ENCODE data around the gene MYD88. TPM values are rescaled to one million over a fixed set of nuclear protein-coding genes. Genes with fewer than 3 reads are reported as not detected.

Gene MYD88
- total RNA-seq, 1 donor from 2014 or later, result 45.9 TPM

DNA sequence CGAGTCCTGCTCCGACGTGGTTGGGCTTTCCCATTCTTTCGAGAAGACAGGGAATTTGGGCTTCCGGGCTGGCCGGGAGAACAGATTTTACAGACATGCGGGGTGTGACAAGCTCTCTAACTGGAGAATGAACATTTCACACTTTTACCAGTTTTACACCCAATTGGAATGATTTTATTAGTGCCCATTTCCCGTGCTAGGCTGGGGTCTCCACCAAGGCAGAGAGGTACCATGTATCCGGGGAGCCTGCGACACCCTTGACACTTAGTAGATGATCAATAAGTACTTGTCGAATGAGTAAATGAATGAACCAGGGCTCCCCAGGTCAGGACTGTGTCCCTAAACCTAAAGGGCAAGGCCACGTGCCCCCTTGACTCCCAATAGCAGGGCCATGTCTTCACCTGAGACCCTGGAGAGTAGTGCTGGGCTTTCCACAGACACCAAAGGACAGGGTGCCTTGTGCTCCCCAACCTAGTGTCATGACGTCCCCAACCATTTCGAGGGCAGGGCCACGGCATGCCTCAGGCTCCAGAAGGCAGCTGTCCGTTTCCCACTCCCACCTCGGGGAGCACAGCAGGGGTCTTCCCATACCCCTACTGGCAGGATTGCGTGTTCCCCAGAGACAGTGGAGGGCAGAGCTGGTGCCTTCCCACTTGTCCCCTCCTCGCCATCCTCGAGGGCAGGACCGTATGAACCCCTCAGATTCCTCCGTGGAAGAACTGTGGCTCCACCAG, 679 bp upstream of the MYD88 start:
- Histone ChIP-seq H3K27me3 (no peaks in the 10 kb centered on the region), H3K4me1 (peaks cover 61% of the 10 kb centered on the region), H3K27ac (peak overlapping the region; percentile 92), H3K4me3 (peak overlapping the region; percentile 70 to 85), H3K36me3 (peaks cover 0 to 17% of the 10 kb centered on the region in 2 donors), H3K9me3 (no peaks in the 10 kb centered on the region)
- TF ChIP-seq POLR2AphosphoS5 (IDR thresholded peaks at IDR 0.05; ENCODE audit: insufficient read depth in 1 of 2, low read depth in 1 of 2), result no peak
- TF ChIP-seq POLR2A (IDR thresholded peaks at IDR 0.05), result no peak
- TF ChIP-seq, protein P1, sequence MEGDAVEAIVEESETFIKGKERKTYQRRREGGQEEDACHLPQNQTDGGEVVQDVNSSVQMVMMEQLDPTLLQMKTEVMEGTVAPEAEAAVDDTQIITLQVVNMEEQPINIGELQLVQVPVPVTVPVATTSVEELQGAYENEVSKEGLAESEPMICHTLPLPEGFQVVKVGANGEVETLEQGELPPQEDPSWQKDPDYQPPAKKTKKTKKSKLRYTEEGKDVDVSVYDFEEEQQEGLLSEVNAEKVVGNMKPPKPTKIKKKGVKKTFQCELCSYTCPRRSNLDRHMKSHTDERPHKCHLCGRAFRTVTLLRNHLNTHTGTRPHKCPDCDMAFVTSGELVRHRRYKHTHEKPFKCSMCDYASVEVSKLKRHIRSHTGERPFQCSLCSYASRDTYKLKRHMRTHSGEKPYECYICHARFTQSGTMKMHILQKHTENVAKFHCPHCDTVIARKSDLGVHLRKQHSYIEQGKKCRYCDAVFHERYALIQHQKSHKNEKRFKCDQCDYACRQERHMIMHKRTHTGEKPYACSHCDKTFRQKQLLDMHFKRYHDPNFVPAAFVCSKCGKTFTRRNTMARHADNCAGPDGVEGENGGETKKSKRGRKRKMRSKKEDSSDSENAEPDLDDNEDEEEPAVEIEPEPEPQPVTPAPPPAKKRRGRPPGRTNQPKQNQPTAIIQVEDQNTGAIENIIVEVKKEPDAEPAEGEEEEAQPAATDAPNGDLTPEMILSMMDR (IDR thresholded peaks at IDR 0.05), result no peak
- intact Hi-C loops (cut with DNase I), result loop anchor here (10.0 kb wide), 2 partner anchors 207 to 317 kb away; partner anchors contain the start of genes ACVR2B and XYLB
- DNase-seq (ENCODE audit: extremely low spot score in 2 of 2), result peak; percentile 92 to 96

DNA sequence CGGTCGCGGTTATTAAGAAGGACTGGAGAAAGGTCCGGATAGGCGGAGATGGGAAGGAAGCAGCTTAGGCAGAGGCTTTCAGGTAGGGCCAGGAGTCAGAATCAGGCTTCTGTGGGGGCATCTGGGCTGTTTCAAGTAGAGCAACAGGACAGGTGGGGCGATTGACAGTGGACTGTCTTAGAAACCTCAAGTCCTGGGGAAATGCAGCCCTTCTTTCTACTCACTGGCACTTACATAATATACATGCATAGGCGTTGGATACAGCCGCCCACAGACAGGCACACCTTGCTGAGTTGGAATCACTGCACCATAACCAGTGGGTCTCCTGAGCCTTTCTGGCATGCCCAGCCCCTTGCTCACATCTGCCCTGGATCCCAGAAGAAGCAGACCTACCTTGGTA, 730 bp downstream of the MYD88 start:
- no peaks in the 10 kb centered on the region for H3K9me3 ChIP-seq
- peak overlapping the region; percentile 70 to 85 for H3K4me3 ChIP-seq
- peaks cover 48% of the 10 kb centered on the region for H3K4me1 ChIP-seq
- TF ChIP-seq, protein P1 (IDR thresholded peaks at IDR 0.05), result no peak
- TF ChIP-seq POLR2AphosphoS5 (IDR thresholded peaks at IDR 0.05; ENCODE audit: insufficient read depth in 1 of 2, low read depth in 1 of 2), result no peak
- no peak for TF ChIP-seq POLR2A (IDR thresholded peaks at IDR 0.05)
- DNase-seq (ENCODE audit: extremely low spot score in 2 of 2), result peak in 1 of 2 donors; percentile 88
- intact Hi-C loops (cut with DNase I), result loop anchor here (1.0 to 10.0 kb wide), 3 partner anchors 25 to 316 kb away; partner anchors contain the start of genes ACVR2B and XYLB
- peak overlapping the region; percentile 92 for H3K27ac ChIP-seq
- peaks cover 0 to 10% of the 10 kb centered on the region in 2 donors for H3K36me3 ChIP-seq
- H3K27me3 ChIP-seq, result no peaks in the 10 kb centered on the region

DNA sequence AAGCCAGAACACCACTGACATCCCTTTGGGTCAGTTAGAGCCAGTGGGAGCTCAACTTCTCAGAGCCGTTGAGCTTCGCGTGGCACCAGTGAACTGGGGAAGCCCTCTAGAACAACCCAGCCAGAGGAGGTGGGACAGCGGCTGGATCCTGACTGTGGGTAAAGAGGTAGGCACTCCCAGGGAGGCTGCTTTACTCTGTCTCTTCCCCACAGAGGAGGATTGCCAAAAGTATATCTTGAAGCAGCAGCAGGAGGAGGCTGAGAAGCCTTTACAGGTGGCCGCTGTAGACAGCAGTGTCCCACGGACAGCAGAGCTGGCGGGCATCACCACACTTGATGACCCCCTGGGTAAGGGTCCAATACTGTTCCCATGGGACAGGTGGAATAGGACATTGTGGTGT, 1.2 kb downstream of the MYD88 start:
- peak; percentile 55 to 81 for DNase-seq (ENCODE audit: extremely low spot score in 2 of 2)
- no peaks in the 10 kb centered on the region for H3K27me3 ChIP-seq
- peaks cover 43% of the 10 kb centered on the region for H3K4me1 ChIP-seq
- peak overlapping the region; percentile 92 for H3K27ac ChIP-seq
- H3K4me3 ChIP-seq, result peak overlapping the region; percentile 70 to 85
- TF ChIP-seq, protein P1 (IDR thresholded peaks at IDR 0.05), result no peak
- no peak for TF ChIP-seq POLR2A (IDR thresholded peaks at IDR 0.05)
- H3K36me3 ChIP-seq, result peaks cover 0 to 10% of the 10 kb centered on the region in 2 donors
- intact Hi-C loops (cut with DNase I), result loop anchor here (1.0 to 10.0 kb wide), 3 partner anchors 25 to 315 kb away; partner anchors contain the start of genes ACVR2B and XYLB
- H3K9me3 ChIP-seq, result no peaks in the 10 kb centered on the region

DNA sequence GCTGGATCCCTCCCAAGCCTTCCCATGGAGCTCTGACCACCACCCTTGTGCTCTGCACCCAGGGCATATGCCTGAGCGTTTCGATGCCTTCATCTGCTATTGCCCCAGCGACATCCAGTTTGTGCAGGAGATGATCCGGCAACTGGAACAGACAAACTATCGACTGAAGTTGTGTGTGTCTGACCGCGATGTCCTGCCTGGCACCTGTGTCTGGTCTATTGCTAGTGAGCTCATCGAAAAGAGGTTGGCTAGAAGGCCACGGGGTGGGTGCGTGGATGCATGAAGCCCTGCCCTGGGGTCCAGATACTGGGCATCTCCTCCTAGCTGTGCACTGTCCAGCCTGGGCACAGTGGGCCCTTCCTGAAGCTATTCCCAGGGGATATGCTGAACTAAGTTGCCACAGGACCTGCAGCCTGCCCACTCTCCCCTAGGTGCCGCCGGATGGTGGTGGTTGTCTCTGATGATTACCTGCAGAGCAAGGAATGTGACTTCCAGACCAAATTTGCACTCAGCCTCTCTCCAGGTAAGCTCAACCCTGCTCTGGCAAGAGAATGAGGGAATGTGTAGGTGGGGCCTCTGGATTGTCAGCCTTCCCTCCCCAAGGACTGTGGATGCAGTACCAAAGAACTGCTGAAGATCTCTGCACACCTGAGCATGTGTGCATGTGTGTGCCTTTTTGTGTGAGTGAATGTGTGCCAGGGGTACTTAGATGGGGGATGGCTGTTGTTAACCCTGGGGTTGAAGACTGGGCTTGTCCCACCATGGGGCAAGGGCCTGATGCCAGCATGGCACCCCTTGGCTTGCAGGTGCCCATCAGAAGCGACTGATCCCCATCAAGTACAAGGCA, 2.1 kb downstream of the MYD88 start:
- Histone ChIP-seq H3K4me3 (no peak overlapping the region), H3K27ac (no peak overlapping the region), H3K4me1 (peaks cover 34% of the 10 kb centered on the region), H3K27me3 (no peaks in the 10 kb centered on the region), H3K9me3 (no peaks in the 10 kb centered on the region), H3K36me3 (peaks cover 0 to 10% of the 10 kb centered on the region in 2 donors)
- intact Hi-C loops (cut with DNase I), result no loop called here
- DNase-seq (ENCODE audit: extremely low spot score in 2 of 2), result peak; percentile 64 to 81
- no peak for TF ChIP-seq POLR2A (IDR thresholded peaks at IDR 0.05)

DNA sequence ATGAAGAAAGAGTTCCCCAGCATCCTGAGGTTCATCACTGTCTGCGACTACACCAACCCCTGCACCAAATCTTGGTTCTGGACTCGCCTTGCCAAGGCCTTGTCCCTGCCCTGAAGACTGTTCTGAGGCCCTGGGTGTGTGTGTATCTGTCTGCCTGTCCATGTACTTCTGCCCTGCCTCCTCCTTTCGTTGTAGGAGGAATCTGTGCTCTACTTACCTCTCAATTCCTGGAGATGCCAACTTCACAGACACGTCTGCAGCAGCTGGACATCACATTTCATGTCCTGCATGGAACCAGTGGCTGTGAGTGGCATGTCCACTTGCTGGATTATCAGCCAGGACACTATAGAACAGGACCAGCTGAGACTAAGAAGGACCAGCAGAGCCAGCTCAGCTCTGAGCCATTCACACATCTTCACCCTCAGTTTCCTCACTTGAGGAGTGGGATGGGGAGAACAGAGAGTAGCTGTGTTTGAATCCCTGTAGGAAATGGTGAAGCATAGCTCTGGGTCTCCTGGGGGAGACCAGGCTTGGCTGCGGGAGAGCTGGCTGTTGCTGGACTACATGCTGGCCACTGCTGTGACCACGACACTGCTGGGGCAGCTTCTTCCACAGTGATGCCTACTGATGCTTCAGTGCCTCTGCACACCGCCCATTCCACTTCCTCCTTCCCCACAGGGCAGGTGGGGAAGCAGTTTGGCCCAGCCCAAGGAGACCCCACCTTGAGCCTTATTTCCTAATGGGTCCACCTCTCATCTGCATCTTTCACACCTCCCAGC, 2.9 kb downstream of the MYD88 start:
- Histone ChIP-seq H3K4me3 (no peak overlapping the region), H3K4me1 (peaks cover 27% of the 10 kb centered on the region), H3K27ac (no peak overlapping the region), H3K36me3 (peaks cover 0 to 10% of the 10 kb centered on the region in 2 donors), H3K27me3 (no peaks in the 10 kb centered on the region), H3K9me3 (no peaks in the 10 kb centered on the region)
- TF ChIP-seq POLR2AphosphoS5 (IDR thresholded peaks at IDR 0.05; ENCODE audit: insufficient read depth in 1 of 2, low read depth in 1 of 2) (no peak), POLR2A (IDR thresholded peaks at IDR 0.05) (no peak)
- TF ChIP-seq, protein P1 (IDR thresholded peaks at IDR 0.05), result no peak
- peak; percentile 65 to 90 for DNase-seq (ENCODE audit: extremely low spot score in 2 of 2)
- intact Hi-C loops (cut with DNase I), result no loop called here

Data from vagina (tissue), 2 donors.